HUES64 (cell line): Measurements from ENCODE around the gene PLA2G4B.

Source experiments
- H3K27ac ChIP-seq: 2 replicates; pipeline ENCODE4 v1.7.0; 2013; ENCODE audit warnings: low read depth, low read length, inconsistent platforms
- H3K27me3 ChIP-seq: 2 replicates; pipeline ENCODE4 v1.6.1; 2013; ENCODE audit warnings: mild to moderate bottlenecking, low read length; ENCODE audit not compliant: insufficient read depth
- H3K36me3 ChIP-seq: 2 replicates; pipeline ENCODE4 v1.6.1; 2013; ENCODE audit warnings: mild to moderate bottlenecking, low read length; ENCODE audit not compliant: insufficient read depth
- H3K4me1 ChIP-seq: 2 replicates; pipeline ENCODE4 v1.6.1; 2013; ENCODE audit warnings: mild to moderate bottlenecking, low read length, moderate library complexity; ENCODE audit not compliant: insufficient read depth
- H3K4me3 ChIP-seq: 2 replicates; pipeline ENCODE4 v1.5.1; 2013; ENCODE audit warnings: mild to moderate bottlenecking, low read length, moderate library complexity
- H3K9ac ChIP-seq: 2 replicates; pipeline ENCODE4 v1.6.1; 2013; ENCODE audit warnings: mild to moderate bottlenecking, low read depth, low read length
- H3K9me3 ChIP-seq: 2 replicates; pipeline ENCODE4 v1.6.1; 2013; ENCODE audit warnings: low read depth, low read length; ENCODE audit not compliant: insufficient read depth
- WGBS: fragments of 150-250, 120-280 bp; methylation state at CpG from one replicate; pipeline ENCODE4 v1.1.7; 2013; ENCODE audit warnings: missing lambda C conversion rate; 5-methylcytosine and 5-hydroxymethylcytosine counted together

The PLA2G4B gene

DNA sequence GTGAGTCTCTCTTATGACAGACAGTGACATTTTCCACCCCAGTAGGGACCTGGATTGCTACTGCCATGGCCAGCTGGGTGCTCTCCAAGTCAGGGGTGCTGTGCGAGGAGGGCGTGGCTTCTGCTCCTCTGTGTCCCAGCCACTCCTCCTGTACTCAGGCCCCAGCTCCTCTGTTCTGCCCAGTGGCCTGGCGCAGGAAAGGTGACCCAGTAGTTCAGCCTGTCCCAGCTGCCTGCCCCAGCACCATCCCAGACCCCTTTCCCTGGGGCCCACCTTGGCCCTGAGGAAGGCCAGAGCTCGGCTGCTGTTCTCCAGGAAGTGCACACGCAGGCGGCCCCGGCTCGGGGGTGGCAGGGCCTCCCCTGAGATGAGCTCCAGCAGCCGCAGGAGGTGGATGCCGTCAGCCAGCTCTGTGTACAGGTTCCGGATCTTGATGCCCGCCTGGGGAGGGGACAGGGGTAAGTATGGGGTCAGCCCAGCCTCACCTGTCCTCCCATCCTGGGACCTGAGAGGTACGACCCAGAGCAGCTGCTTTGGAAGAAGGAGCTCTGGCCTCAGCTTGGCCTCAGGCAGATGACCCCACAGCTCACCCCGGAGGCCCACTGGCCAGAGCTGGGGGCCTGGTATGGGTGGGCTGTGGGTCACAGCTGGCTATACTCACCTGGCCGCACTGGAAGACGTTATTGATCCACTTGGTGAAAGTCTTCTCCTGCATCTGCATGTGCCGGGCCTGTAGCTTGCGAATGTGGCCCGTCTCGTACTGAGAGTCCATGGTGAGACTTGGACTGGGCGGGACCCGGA lies 54.2 kb downstream of the PLA2G4B start:
- H3K9ac ChIP-seq = no peak overlapping the region
- no peaks in the 10 kb centered on the region for H3K9me3 ChIP-seq
- no peaks in the 10 kb centered on the region for H3K36me3 ChIP-seq
- no peaks in the 10 kb centered on the region; the same call in 1 of the 2 replicates for H3K4me1 ChIP-seq
- H3K27me3 ChIP-seq = no peaks in the 10 kb centered on the region
- H3K27ac ChIP-seq = no peak overlapping the region
- H3K4me3 ChIP-seq = no peak overlapping the region
- 93% methylated on average over 22 of the region's 22 CpGs for WGBS

- no peaks in the 10 kb centered on the region for H3K9me3 ChIP-seq
- 94% methylated on average over 15 of the region's 15 CpGs for WGBS
- no peak within 1 kb of the TSS for H3K27ac ChIP-seq
- no peak within 1 kb of the TSS for H3K4me3 ChIP-seq
- no peaks in the 10 kb centered on the region; the same call in 1 of the 2 replicates for H3K4me1 ChIP-seq
- no peak within 1 kb of the TSS for H3K9ac ChIP-seq
- H3K27me3 ChIP-seq = no peaks in the 10 kb centered on the region
- H3K36me3 ChIP-seq = no peaks in the 10 kb centered on the region
Observed at GRCh38 chr15:41893422-41894250, 55.0 kb downstream of the PLA2G4B start, which contains the start of gene SPTBN5. SPTBN5 (minus strand) TSS chr15:41894053; CDS start chr15:41893497, 556 bp downstream.

- H3K27ac ChIP-seq = no peak overlapping the region
- H3K4me1 ChIP-seq = no peaks in the 10 kb centered on the region; the same call in 1 of the 2 replicates
- no peaks in the 10 kb centered on the region for H3K9me3 ChIP-seq
- no peak overlapping the region for H3K4me3 ChIP-seq
- 87% methylated on average over 17 of the region's 17 CpGs for WGBS
- peaks cover 5% of the 10 kb centered on the region; the same call in 1 of the 2 replicates for H3K36me3 ChIP-seq
- H3K27me3 ChIP-seq = no peaks in the 10 kb centered on the region
- H3K9ac ChIP-seq = no peak overlapping the region
Observed at GRCh38 chr15:41894251-41894790, 55.7 kb downstream of the PLA2G4B start.

GRCh38 chr15:41894791-41895463 lies 56.3 kb downstream of the PLA2G4B start:
- no peak overlapping the region for H3K27ac ChIP-seq
- 76% methylated on average over 24 of the region's 24 CpGs for WGBS
- peaks cover 10% of the 10 kb centered on the region for H3K36me3 ChIP-seq
- H3K27me3 ChIP-seq = no peaks in the 10 kb centered on the region
- H3K4me1 ChIP-seq = no peaks in the 10 kb centered on the region; the same call in 1 of the 2 replicates
- H3K9me3 ChIP-seq = no peaks in the 10 kb centered on the region
- no peak overlapping the region for H3K9ac ChIP-seq
- H3K4me3 ChIP-seq = no peak overlapping the region

DNA sequence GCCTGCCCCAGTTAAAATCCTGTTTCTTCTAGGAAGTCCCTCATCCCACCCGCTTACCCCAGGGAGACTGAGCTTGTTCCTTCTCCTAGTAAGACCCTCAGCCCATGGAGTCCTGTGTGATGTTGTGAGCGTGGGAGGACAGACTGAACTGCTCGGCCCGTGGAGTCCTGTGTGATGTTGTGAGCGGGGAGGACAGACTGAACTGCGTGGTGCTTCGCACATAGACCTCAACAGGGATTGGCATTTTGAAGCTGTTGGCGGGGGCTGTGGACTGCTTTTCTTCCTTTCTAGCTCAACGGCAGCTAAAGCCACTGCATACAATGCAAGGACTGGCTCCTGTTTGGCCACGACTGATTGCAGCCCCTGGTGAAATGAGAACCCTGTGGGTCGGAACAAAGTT lies 56.8 kb downstream of the PLA2G4B start:
- WGBS = 92% methylated on average over 11 of the region's 11 CpGs
- peaks cover 15% of the 10 kb centered on the region for H3K36me3 ChIP-seq
- H3K4me3 ChIP-seq = no peak overlapping the region
- H3K9ac ChIP-seq = no peak overlapping the region
- no peaks in the 10 kb centered on the region for H3K27me3 ChIP-seq
- H3K9me3 ChIP-seq = no peaks in the 10 kb centered on the region
- no peaks in the 10 kb centered on the region; the same call in 1 of the 2 replicates for H3K4me1 ChIP-seq
- H3K27ac ChIP-seq = no peak overlapping the region

DNA sequence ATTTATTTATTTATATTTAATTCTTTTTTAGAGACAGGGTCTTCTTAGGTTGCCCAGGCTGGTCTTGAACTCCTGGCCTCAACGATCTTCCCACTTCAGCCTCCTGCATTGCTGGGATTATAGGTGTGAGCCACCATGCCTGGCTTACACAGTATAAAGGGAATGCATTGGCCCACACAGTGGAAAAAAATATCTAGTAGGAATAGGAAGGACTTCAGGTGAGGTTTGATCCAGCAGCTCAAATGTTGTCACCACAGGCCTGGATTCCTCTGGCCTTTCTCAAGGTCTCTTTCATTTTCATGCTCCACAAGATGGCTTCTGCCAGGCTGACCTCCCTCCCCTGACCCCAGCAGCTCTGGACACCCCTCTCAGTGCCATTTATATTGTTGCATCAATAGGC lies 57.3 kb downstream of the PLA2G4B start:
- H3K9me3 ChIP-seq = no peaks in the 10 kb centered on the region
- WGBS = 100% methylated on average over 1 of the region's 1 CpG
- no peaks in the 10 kb centered on the region for H3K27me3 ChIP-seq
- H3K27ac ChIP-seq = no peak overlapping the region
- H3K4me3 ChIP-seq = no peak overlapping the region
- peaks cover 17% of the 10 kb centered on the region for H3K36me3 ChIP-seq
- H3K9ac ChIP-seq = no peak overlapping the region
- no peaks in the 10 kb centered on the region; the same call in 1 of the 2 replicates for H3K4me1 ChIP-seq

DNA sequence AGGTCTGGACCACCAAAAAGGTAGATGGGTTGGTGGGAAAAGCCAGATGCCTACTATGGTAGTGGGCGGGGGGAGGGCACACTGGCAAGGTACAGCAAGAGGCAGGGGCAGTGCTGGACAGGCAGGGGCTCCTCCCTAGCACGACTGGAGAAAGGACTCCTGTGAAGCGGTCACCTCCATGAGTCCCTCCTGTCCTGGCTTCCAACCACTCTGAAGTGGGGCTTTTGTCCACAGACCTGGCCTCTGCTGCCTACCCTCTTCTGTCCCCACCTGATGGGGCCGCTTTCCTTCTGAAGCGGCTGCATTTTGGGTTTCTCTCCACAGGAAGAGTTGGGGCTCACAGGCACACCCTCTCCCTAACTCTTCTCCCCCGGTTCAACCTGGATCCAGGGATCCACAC lies 57.9 kb downstream of the PLA2G4B start:
- Histone ChIP-seq H3K9me3 (no peaks in the 10 kb centered on the region), H3K27ac (no peak overlapping the region), H3K4me3 (no peak overlapping the region), H3K4me1 (no peaks in the 10 kb centered on the region; the same call in 1 of the 2 replicates), H3K27me3 (no peaks in the 10 kb centered on the region), H3K36me3 (peaks cover 17% of the 10 kb centered on the region), H3K9ac (no peak overlapping the region)
- WGBS = 91% methylated on average over 6 of the region's 6 CpGs

DNA sequence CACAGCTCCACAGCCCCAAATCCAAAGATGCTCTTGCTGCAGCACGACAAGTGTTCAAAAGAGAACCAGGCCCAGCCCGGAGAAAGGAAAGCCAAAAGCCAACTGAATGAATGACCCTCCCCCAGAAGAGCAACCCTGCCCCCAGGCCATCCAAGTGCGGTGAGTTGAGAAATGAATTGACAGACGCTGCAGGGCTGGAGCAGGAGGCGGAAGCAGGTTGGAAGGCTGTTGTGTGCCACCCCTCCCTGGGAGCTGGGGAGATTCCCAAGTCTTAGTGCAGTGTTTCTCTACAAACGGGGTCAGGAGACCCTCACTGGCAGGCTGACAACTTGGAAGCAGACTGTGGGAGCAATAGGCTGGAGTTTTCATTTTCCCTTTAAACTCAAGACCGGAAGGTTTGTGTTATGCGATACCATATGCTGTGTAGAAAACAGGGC lies 58.7 kb downstream of the PLA2G4B start:
- Histone ChIP-seq H3K27ac (no peak overlapping the region), H3K9me3 (no peaks in the 10 kb centered on the region), H3K4me3 (no peak overlapping the region), H3K4me1 (no peaks in the 10 kb centered on the region; the same call in 1 of the 2 replicates), H3K36me3 (peaks cover 17% of the 10 kb centered on the region), H3K27me3 (no peaks in the 10 kb centered on the region), H3K9ac (no peak overlapping the region)
- WGBS = 74% methylated on average over 7 of the region's 8 CpGs
